Activated CD4-positive, alpha-beta T cell treated with anti-CD3 and anti-CD28 coated beads, Interleukin-2, amount 50 U/mL, for 24 hours (primary cell): ENCODE measurements around the gene GLCCI1.

ENCODE experiments used
- DNase-seq, 2 donors: peaks; one replicate each; pipeline ENCODE4 v3.0.0-alpha.2; 2020; ENCODE audit warnings: low read depth in 1 of 2, low spot score in 1 of 2

Gene GLCCI1

DNA sequence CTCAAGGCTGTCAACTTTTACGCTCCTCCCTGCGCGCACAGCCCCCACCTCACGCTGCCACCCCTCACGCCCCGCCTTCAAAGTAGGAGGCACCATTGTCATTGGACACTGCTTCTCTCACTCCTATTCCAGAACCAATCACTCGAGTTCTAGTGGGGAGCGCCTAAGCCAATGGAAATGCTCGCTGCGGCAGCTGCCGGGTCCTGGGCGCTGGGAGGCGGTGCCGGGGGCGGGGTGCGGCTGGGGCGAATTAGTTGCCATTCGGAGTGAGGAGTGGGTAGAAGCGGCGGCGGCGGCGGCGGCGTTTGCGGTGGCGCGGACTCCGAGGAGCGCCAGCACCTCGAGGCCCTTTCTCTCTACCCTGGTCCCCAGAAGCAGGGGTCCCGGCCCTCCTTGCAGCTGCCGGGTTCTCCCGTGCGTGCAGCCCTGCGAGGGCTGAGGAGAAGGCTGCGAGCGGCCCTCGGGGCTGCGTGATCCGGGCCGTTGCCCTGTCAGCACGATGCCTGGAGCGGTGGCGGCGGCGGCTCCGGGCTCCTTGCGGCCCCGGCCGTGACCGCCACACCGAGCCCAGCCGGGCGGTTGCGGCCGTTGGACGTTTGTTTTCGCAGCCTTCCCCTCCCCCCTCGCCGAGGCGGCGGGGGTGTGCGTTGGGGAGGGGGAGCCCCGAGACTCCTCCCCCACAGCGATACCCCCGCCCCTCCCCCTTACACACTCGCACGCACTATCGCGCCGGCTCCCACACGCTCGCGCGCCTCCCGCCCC, at the start of gene GLCCI1:
Gene GLCCI1, plus strand, starts transcription at position 253 of the 762 bp plus-strand sequence. CDS start 555 bp downstream, outside the sequence.
- peak; percentile 91 to 96 for DNase-seq

DNA sequence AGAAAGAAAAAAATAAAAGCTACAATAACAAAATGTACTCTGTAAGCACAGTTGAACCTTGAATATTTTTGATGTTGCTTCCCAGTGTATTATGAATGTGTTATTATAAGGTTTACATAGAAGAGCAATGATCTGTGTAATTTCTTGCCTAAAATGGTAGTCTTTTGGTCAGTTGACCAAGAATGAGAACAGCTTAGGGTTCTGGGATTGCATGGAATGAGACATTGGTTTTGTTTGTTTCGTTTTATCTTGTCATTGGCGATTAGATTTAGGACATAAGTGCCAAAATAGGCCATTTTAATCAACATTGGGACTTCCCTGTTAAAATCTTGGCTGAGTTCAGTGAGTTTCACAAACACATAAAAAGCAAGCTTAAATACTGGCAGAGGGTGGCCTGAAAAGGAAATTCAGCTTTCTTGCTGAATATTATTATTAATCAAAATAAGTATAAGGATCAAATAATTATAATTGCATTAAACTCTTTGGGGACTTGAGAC, 49.1 kb upstream of the GLCCI1 start:
- DNase-seq = no peak

DNA sequence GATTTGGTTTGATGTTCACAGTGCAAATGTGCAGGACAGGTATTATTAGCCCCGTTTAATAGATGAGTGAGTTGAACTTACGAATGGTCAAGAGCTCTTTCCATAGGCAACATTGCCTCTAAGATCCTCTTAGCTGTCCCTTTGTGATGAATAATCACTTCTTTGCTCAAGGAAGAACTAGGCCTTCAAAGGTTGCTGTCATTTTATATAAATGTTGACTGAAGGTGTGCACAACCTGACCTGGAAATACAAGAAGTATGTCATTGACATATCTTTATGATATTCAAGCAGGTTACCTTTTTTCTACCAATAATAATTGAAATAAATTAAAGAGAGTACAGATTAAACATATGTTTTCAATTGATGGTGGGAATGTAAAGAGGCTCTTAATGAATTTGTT, 48.5 kb upstream of the GLCCI1 start:
- DNase-seq = no peak

DNA sequence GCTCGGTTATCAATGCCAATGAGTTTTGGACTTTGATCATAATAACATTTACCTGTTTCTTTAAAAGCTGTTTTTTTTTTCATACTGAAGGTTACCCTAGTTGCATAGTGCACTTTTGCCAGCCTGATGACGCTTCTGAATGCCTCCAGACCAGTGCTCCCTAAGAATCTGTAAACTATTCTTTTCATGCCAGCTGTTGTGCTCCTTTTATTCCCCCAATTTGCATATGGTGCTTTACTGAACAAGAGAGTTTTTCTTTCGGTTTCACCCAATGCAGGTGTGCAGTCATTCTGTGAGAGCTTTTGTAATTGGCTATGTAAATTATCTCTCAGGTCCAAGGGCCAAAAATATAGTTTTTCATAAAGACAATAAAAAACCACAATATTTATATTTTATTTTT, 48.1 kb upstream of the GLCCI1 start:
- DNase-seq = peak in 1 of 2 donors; percentile 8

DNA sequence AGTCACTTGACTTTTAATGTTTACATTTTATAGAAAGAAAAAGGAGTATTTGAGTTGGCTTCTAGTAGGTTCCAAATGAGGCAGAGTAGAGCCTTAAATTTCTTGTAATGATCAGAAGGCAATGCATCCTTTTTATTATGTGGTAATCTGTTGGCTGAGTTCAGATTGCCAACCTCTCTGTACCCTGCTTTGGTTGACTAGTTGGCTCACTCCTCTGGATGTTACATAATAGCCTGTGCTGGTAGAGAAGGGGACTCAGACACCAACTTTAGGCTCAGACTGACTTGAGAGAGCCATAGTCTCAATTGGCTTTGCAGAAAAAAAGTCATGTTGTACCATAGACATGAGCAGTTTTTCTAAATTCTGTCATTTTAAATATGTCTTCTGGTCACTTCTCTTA, 46.8 kb upstream of the GLCCI1 start:
- no peak for DNase-seq

DNA sequence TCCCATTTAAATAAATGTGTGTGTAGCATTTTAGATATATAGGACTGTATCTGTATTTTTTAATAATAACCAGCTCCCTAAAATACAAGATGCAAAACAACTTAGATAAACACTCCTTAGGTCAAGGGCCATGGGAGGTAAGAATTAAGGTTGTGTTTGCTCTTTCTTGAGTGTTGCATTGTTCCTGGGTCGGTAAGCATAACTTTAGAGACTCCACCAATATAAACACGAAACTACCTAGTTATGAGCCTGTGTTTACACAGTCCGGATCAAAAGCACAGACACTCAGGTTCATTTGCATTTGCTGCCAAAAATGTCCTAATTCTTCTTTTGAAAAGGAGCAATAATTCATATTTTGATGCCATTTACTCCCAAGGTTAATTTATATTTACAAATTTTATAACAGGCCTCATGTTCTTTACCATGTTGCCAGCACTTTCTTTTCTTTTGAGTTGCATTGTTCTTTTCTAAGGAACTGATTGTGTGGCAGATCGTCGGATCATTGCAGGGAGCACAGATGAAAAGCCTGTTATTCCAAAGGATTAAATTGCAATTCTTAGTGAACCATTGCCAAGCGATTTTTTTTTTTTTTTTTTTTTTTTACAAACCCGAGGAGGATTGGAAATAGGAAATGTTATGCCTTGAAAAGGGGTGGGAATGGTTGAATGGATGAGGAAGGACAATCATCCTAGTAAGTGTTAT, 45.8 kb upstream of the GLCCI1 start:
- DNase-seq = no peak

DNA sequence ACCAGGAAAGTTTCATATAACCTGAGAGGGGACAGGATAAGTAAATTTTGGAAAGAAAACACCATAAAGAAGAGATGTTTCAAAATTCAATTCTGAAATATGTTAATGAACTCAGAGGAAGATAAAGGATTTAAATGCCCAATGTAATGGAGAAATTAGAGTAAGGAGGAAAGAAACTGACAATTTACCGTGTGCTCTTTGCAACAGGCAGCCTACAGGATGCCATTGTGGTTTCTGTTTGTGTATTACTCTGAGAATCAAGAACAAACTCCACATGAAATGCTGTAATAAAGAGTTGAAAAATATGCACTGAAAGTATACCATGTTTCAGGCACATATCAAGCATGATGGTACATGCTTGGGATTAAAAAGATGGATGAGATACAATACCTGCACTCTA, 44.8 kb upstream of the GLCCI1 start:
- no peak for DNase-seq

DNA sequence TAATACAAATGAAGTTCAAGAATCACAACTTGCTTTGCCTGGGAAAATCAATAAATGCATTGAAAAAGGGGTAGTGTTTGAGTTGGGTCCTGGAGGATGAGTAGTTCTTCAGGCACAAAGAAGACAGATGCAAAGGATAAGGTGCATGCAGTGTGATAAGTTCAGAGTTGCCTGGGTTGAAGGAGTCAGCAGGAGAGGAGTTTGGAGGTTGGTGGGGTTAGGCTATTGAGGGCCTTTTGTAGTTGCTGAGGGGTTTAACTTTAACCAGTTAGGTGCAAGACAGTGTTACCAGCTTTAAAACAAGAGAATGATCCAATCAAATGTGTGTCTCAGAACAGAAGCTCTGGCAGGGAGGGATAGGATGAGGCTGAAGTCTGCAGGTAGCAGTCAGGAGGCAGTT, 44.3 kb upstream of the GLCCI1 start:
- no peak for DNase-seq

DNA sequence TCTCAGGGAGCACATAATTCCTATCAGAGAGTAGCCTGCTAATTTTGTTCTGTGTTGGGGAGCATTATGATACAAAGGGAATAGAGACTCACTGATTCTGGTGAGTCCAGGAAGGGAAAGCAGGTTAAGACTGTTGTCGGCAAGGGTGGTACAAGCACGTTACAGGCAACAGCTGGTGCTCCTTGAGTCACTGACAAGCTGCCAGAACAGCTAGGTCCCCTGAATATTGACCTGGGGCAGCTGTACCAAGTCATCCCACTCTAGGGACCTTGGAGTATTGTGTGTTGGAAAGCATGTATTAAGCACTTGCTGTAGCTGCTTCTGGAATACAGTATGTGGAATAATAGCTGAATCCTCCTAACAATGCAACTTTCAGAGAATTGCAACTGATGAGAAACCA, 37.0 kb upstream of the GLCCI1 start:
- DNase-seq = no peak

DNA sequence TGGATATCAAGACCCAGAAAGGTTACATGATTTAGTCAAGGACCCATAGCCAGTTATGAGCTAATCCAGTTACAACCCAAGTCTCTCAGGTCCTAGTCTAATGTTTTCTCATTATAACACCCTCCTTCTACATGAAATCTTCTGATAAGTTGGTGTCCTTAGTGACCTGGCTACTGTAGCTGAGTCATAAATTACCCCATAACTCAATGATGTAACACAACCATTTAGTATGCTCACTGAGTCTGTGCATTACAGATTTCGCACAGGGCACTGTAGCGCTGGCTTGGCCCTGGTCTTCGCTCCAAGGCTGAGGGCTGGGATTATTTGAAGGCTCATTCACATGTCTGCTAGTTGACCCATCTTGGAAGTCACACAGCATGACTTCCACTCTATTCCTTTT, 36.0 kb upstream of the GLCCI1 start:
- DNase-seq = no peak

DNA sequence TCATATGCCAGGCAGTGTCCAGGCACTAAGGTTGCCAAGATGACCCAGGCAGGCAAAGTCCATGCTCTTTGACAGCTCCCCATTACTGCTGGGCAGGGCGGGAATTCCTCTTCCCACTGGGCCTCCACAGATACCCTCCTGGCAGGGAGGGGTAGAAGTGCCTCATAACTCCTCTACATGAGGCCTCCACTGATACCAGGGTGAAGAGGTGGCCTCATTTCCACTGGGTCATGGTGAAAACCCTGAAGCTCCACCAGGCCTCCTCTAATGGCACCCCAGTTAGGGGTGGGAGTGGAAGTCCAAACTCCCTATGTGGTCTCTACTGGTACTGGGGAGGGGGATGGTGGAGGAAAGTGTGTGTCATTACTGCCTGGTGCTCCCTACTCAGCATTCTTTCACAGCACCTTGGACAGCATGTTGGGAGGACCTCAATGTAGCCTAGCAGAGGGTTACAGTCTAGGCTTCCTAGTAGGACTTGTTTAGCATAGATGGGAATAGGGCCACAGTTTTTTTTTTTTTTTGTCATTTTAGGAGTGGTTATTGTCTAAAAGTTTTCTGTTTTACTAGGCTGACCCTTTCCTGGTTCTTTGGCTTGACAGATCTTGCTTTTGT, 34.6 kb upstream of the GLCCI1 start:
- no peak for DNase-seq

DNA sequence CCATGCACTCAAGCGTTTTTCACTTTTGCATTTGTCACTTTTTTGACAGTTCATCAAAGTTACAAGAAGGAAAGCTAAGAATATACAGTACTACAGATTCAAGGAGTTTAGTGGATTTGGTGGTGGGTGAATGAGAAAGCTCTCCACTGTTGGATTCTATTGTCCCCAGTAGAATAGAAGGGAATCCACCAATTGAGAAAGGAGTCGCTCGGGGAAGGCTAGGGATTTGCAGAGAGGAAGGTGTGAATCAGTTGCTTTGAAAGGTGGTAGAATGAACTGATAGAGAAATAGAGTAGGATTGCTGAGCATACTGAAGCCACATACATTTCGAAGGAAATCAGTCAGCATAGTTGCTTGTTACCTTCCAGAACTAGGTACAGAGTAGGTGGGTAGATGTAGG, 33.7 kb upstream of the GLCCI1 start:
- DNase-seq = no peak

DNA sequence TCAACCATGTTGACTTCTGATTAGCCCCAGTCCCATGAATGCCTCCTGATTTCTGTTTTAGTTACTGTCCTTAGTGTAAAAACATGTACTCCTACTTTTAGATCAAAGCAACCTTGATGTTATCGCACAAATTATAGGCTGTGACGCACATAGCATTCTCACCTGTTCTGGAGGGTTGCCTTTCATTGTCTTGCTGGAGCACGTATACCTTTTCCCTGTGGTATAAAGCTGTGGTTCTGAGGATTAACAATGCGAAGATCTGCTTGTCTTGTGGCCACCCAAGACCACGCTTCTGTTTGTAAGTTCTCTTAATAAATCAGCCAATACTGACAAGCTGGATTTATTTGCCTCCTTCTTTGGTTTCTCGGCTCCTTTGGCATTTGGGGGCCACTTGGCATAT, 30.1 kb upstream of the GLCCI1 start:
- no peak for DNase-seq

DNA sequence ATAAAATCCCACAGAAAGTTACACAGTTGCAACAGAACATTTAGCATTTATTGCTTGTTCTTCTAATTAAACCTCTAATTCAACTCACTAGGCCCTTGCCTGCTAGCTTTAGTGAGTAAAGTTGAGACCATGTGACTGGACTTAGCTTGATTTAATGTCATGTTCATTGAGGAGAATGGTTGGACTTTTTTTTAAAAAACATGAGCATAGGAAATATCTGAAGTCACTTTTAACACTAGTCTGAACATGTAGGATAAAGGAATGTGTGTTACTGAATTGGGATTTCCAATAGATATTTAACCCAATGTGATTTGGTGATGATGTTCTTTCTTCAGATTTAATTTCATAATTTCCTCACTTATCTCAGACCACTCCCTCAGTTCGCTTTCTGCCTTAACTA, 24.6 kb upstream of the GLCCI1 start:
- no peak for DNase-seq

DNA sequence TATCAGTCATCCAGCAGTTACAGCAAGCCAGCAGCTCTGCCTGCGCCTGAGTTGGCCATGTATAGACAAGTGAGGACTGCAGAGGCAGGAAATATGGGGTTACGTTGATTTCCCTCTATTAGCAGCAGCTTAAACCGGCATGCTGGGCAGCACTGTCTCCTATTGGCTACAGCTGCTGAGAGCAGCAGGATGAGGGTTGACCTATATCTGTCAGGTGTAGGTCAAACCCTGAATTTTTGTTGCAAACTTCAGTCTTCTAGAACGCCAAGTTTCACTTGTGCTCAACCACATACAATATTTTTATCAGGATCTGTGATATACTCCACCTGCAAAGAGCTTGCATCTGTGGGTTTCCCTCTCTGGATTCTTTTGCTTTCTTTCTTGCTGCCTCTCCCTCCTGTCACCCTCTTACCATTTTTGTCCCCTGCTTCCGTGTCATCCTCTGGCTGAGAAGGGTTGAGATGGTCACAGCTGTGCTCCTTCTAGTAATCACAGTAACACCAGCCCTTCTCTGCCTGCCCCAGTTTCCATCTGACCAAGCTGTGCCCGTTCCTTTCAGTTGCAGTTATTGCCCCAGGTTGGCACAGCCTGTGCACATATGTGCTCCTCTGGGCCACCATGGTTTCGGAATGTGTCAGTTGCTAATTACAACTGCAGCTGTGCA, 23.8 kb upstream of the GLCCI1 start:
- DNase-seq = peak in 1 of 2 donors; percentile 26

DNA sequence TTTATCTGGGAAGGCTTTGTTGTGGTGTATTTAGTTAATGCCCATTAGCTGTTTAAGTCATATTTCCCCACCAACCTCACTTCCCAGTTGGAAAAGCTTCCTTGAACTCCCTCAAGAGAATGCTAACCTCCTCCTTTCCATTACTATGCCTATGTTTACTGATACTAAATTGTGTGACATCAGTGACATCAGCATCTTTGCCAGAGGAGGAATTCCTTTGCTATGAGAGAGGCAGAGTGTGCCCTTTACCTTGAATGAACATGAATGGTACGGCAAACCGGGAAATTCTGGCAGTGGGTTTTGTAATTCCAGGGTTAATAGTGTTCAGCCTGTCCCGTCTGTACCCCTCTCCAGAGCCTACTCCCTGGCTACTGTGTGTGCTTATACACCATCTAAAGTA, 22.1 kb upstream of the GLCCI1 start:
- DNase-seq = no peak

DNA sequence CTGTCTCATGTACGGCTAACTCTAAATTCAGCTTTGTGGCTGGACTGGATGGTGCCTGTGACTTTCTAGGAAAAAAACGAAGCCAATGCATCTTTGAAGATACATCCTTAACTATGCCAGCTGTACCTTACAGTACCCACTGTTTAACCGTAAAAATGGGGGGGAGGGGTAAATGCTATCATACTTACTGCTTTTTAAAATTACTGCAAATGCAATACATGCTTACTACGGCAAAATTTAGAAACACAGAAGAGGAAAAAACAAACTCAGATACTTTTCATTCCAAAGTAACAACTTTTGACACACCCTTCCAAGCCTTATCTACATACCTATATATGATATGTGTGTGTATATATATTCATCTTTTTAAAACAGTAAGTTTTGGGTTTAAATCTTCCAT, 20.4 kb upstream of the GLCCI1 start:
- no peak for DNase-seq

DNA sequence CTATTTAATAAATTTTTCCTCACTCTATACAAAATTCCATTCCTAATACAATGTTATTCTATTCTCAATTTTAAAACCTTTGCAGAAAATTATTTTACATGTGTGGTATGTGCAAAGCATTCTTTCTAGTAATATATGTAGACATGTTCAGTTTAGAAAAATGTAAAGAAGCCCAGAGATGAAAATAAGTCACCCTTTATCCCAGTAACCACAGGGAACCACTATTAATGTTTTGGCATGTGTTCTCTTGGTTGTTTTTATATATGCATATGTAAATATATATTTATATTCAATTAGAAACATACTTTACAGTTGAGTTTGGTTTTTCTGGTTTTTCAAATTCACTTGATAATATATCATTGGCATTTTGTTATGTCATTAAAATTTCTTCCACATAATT, 14.8 kb upstream of the GLCCI1 start:
- DNase-seq = no peak

DNA sequence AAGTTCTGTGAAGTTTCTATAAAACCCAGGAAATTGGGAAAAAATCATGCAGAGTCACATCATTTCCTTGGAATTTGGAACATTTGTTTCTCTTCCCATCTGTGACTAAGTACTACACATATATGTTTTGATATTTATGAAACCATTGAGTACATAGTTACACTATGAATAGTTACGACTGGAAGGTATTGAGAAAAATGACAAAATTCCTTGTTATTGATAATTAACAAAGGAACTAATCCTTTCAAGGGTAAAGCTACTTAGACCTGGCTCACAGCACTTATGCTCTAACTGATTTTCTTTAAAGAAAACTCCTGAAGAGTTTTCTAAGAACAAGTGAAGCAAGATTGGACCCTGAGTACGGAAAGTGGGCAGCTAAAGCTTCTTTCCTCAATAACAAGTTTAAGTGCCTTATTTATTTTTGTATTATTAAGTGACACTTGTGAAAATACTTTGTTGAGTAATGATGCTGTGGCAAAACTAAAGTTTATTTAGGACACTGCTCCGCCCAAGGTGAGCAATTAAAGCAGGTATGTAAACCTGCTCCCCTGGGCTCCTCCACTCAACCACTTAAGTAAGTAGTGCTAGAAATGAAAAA, 12.0 kb upstream of the GLCCI1 start:
- no peak for DNase-seq

DNA sequence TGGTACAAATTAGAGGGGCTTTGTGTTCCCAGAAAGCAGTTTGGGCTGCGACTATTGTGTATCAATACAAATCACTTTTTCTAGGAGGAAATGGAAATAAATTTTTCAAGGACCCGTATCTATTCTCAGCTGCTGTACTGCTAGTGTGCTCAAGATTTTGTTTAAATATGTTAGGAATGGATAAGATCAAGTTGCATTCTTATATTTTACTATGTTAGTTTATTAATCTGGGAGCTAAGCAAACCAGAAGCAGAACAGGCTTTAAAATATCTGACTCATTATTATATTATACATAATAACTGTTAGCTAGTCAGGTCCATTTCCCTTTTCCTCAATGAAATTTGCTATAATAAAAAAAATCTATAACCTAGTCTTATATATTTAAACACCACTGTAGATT, 11.1 kb upstream of the GLCCI1 start:
- DNase-seq = no peak

DNA sequence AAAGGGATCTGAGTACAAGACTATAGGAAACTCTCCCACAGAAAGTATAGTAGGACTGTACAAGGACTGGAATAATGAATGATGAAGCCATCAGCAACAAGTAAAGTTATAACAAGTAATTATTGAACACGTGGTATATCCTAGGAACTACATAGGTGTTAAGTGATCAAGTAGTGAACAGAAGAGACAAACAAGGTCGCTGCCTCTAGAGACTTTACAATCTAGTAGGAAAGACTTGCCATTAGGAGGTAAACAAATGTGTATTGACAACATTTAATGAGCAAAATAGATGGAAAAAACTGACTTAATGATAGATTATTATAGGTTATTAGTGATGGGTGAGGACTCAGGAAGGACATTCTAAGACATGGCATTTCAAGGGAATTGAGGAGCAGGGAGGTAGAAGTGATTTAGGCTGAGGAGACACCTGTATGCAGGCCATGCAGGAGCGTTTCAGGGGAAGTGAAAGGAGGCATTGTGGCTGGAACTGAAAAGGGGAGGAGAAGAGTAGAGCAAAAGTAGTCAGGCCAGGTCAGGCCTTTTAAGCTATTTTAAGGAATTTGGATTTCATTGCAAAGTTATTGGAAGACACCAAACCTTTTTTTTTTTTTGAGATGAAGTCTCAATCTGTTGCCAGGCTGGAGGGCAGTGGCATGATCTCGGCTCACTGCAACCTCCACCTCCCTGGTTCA, 8.5 kb upstream of the GLCCI1 start:
- no peak for DNase-seq
